Ectodermal cell (in vitro differentiated cells): ENCODE results near the gene TMA7B.

Experiments
- H3K27ac ChIP-seq: 2 replicates; pipeline ENCODE4 v1.7.0; 2013; ENCODE audit warnings: mild to moderate bottlenecking, low read depth, low read length; ENCODE audit not compliant: insufficient read depth, poor library complexity, severe bottlenecking
- H3K27me3 ChIP-seq: 2 replicates; pipeline ENCODE4 v1.7.0; 2013; ENCODE audit warnings: mild to moderate bottlenecking, low read length; ENCODE audit not compliant: insufficient read depth, control insufficient read depth, poor library complexity, severe bottlenecking
- H3K36me3 ChIP-seq: one replicate; pipeline ENCODE4 v1.7.0; 2013; ENCODE audit warnings: low read length; ENCODE audit not compliant: control insufficient read depth, insufficient read depth
- H3K4me1 ChIP-seq: one replicate; pipeline ENCODE4 v1.7.0; 2013; ENCODE audit warnings: low read length; ENCODE audit not compliant: control insufficient read depth, insufficient read depth
- H3K4me3 ChIP-seq: 2 replicates; pipeline ENCODE4 v1.7.0; 2013; ENCODE audit warnings: low read depth, low read length, control low read depth; ENCODE audit not compliant: insufficient read depth
- H3K9me3 ChIP-seq: 2 replicates; pipeline ENCODE4 v1.7.0; 2013; ENCODE audit warnings: mild to moderate bottlenecking, low read length, moderate library complexity; ENCODE audit not compliant: control insufficient read depth
- WGBS, 2 experiments: methylation state at CpG; one replicate each; pipeline ENCODE4 v1.1.7; 2013; ENCODE audit warnings: missing lambda C conversion rate in 2 of 2; 5-methylcytosine and 5-hydroxymethylcytosine counted together

Gene TMA7B

GRCh38 chr22:39932918-39933649 is 27.1 kb upstream of the TMA7B start:
- WGBS, 2 experiments = 50 to 51% methylated on average over 7 of the region's 7 CpGs
- Histone ChIP-seq H3K36me3 (no peaks in the 10 kb centered on the region), H3K4me3 (no peak overlapping the region), H3K9me3 (no peaks in the 10 kb centered on the region), H3K4me1 (peaks cover 33% of the 10 kb centered on the region), H3K27ac (no peak overlapping the region), H3K27me3 (no peaks in the 10 kb centered on the region)

GRCh38 chr22:39933741-39934140 is 26.5 kb upstream of the TMA7B start:
- Histone ChIP-seq H3K27ac (no peak overlapping the region), H3K4me3 (no peak overlapping the region), H3K36me3 (no peaks in the 10 kb centered on the region), H3K27me3 (no peaks in the 10 kb centered on the region), H3K4me1 (peaks cover 33% of the 10 kb centered on the region), H3K9me3 (no peaks in the 10 kb centered on the region)
- WGBS, 2 experiments = 65 to 73% methylated on average over 8 of the region's 8 CpGs

- WGBS, 2 experiments = 38 to 50% methylated on average over 4 of the region's 4 CpGs
- Histone ChIP-seq H3K9me3 (no peaks in the 10 kb centered on the region), H3K4me3 (no peak overlapping the region), H3K4me1 (peaks cover 33% of the 10 kb centered on the region), H3K27ac (no peak overlapping the region), H3K36me3 (no peaks in the 10 kb centered on the region), H3K27me3 (no peaks in the 10 kb centered on the region)
Measured at GRCh38 chr22:39935116-39935515, 25.1 kb upstream of the TMA7B start.

DNA sequence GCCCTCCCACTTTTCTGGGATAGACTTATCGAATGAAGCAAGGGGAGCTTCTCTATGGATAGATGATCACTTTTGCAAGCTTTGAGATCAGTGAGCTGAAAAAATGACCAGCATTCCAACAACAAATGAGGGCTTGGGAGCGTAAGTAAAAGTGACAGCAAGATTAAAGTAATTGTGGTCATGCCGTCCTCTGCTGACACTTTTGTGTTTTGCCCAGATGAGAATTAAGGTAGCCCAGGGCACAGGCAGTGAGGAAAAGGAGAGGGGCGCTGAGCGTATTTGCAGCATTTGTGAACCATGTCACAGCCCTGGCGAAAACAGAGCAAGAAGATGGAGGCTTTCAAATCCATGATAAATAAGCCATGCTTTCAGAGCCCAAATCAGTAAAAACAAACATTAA is 24.6 kb upstream of the TMA7B start:
- H3K27ac ChIP-seq = no peak overlapping the region
- 63 to 65% methylated on average over 6 of the region's 6 CpGs for WGBS, 2 experiments
- no peaks in the 10 kb centered on the region for H3K9me3 ChIP-seq
- no peaks in the 10 kb centered on the region for H3K36me3 ChIP-seq
- H3K4me1 ChIP-seq = peaks cover 36% of the 10 kb centered on the region
- no peak overlapping the region for H3K4me3 ChIP-seq
- no peaks in the 10 kb centered on the region for H3K27me3 ChIP-seq

- Histone ChIP-seq H3K4me3 (no peak overlapping the region), H3K36me3 (no peaks in the 10 kb centered on the region), H3K27me3 (no peaks in the 10 kb centered on the region), H3K4me1 (peaks cover 39% of the 10 kb centered on the region), H3K9me3 (no peaks in the 10 kb centered on the region), H3K27ac (no peak overlapping the region)
- 88 to 90% methylated on average over 6 of the region's 6 CpGs for WGBS, 2 experiments
Measured at GRCh38 chr22:39936523-39937145, 23.6 kb upstream of the TMA7B start.

DNA sequence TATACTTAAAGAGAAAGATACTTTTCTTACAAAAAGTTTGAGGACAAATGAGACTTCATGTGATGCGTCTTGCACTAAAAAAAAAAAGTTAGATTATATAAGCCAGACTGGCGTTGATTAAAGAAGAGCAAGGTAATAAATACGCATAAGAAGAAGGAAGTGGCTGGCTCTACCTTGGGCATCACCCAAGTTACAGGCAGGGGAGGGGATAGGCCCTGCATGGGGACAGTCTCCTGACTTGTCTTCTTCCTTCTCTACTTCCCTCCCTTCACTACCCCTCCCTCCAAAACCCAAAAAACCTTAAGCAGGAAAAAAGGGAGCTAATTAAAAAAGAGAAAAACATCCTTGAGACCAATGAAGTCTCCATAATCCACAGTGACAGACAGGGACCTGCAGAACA is 22.3 kb upstream of the TMA7B start:
- Histone ChIP-seq H3K27ac (no peak overlapping the region), H3K4me3 (no peak overlapping the region), H3K36me3 (no peaks in the 10 kb centered on the region), H3K4me1 (peaks cover 39% of the 10 kb centered on the region), H3K9me3 (no peaks in the 10 kb centered on the region), H3K27me3 (no peaks in the 10 kb centered on the region)
- WGBS, 2 experiments = 92 to 99% methylated on average over 3 of the region's 3 CpGs

GRCh38 chr22:39938509-39939111 is 21.6 kb upstream of the TMA7B start:
- Histone ChIP-seq H3K36me3 (no peaks in the 10 kb centered on the region), H3K4me3 (no peak overlapping the region), H3K27me3 (no peaks in the 10 kb centered on the region), H3K9me3 (no peaks in the 10 kb centered on the region), H3K4me1 (peaks cover 42% of the 10 kb centered on the region), H3K27ac (no peak overlapping the region)
- WGBS, 2 experiments = 95 to 97% methylated on average over 14 of the region's 14 CpGs

- Histone ChIP-seq H3K27ac (no peak overlapping the region), H3K36me3 (no peaks in the 10 kb centered on the region), H3K9me3 (no peaks in the 10 kb centered on the region), H3K4me3 (no peak overlapping the region), H3K4me1 (peaks cover 40% of the 10 kb centered on the region), H3K27me3 (no peaks in the 10 kb centered on the region)
- WGBS, 2 experiments = 98% methylated on average over 3 of the region's 3 CpGs
Measured at GRCh38 chr22:39939830-39940229, 20.4 kb upstream of the TMA7B start.

GRCh38 chr22:39940757-39941305 is 19.4 kb upstream of the TMA7B start:
- no peaks in the 10 kb centered on the region for H3K36me3 ChIP-seq
- peaks cover 38% of the 10 kb centered on the region for H3K4me1 ChIP-seq
- no peaks in the 10 kb centered on the region for H3K27me3 ChIP-seq
- 56 to 61% methylated on average over 9 of the region's 9 CpGs for WGBS, 2 experiments
- H3K4me3 ChIP-seq = no peak overlapping the region
- H3K27ac ChIP-seq = no peak overlapping the region
- H3K9me3 ChIP-seq = no peaks in the 10 kb centered on the region

DNA sequence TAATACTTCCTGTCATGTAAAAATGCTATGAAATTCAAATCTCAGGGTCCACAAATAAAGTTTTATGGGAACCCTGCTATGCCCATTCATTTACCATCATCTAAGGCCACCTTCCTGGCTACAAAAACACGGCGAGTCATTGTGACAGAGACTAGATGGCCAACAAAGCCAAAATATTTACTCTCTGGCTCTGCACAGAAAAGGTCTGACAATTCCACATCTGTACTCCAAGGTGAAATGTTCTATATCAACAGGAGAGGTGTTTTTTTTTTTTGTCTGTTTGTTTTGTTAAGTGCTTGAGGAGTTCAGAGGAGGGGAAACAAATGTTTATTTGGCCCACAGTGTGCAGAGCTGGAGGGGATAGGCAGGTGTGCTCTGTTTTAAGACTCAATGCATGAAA is 18.6 kb upstream of the TMA7B start:
- H3K9me3 ChIP-seq = no peaks in the 10 kb centered on the region
- H3K4me1 ChIP-seq = peaks cover 31% of the 10 kb centered on the region
- no peak overlapping the region for H3K27ac ChIP-seq
- no peaks in the 10 kb centered on the region for H3K36me3 ChIP-seq
- 89 to 95% methylated on average over 2 of the region's 2 CpGs for WGBS, 2 experiments
- no peak overlapping the region for H3K4me3 ChIP-seq
- H3K27me3 ChIP-seq = no peaks in the 10 kb centered on the region
